ENCODE data around the gene PNMA5. TPM values are rescaled to one million over a fixed set of nuclear protein-coding genes. Genes with fewer than 3 reads are reported as not detected.
"Not testable (repeated sequence)": the region's sequence is repeated elsewhere in the genome, so short reads cannot be mapped to it uniquely, and the experiment has no call there.

The PNMA5 gene
- total and polyA plus RNA-seq, 8 donors = not detected

GRCh38 chrX:152992115-152992514, 1.8 kb downstream of the PNMA5 start:
- Histone ChIP-seq H3K36me3 (no peaks in the 10 kb centered on the region), H3K4me3 (no peak overlapping the region), H3K9me3 (no peaks in the 10 kb centered on the region), H3K4me1 (no peaks in the 10 kb centered on the region), H3K27ac (no peak overlapping the region), H3K27me3 (peaks cover 0 to 9% (median 0%) of the 10 kb centered on the region in 4 donors)
- WGBS, 2 donors = 60 to 63% methylated on average over 4 of the region's 4 CpGs
- FAIRE-seq (no peak), DNase-seq (no peak), ATAC-seq (no peak)
- no peak for TF ChIP-seq CTCF (IDR thresholded peaks at IDR 0.05)
- intact Hi-C loops (cut with DNase I) = no loop called here

GRCh38 chrX:152991123-152991522, 2.8 kb downstream of the PNMA5 start:
- FAIRE-seq (no peak), ATAC-seq (no peak), DNase-seq (no peak)
- no peak overlapping the region for H3K4me3 ChIP-seq
- no peaks in the 10 kb centered on the region for H3K36me3 ChIP-seq
- H3K27me3 ChIP-seq = peaks cover 0 to 9% (median 0%) of the 10 kb centered on the region in 4 donors
- H3K27ac ChIP-seq = no peak overlapping the region
- no peaks in the 10 kb centered on the region for H3K9me3 ChIP-seq
- intact Hi-C loops (cut with DNase I) = no loop called here
- 68 to 73% methylated on average over 5 of the region's 5 CpGs for WGBS, 2 donors
- H3K4me1 ChIP-seq = no peaks in the 10 kb centered on the region
- TF ChIP-seq CTCF (IDR thresholded peaks at IDR 0.05) = no peak

- FAIRE-seq (no peak), DNase-seq (no peak), ATAC-seq (peak in 1 of 4 donors; percentile 51)
- Histone ChIP-seq H3K36me3 (no peaks in the 10 kb centered on the region), H3K27me3 (peaks cover 0 to 9% (median 0%) of the 10 kb centered on the region in 4 donors), H3K4me3 (no peak overlapping the region), H3K9me3 (no peaks in the 10 kb centered on the region), H3K4me1 (no peaks in the 10 kb centered on the region), H3K27ac (no peak overlapping the region)
- 67 to 70% methylated on average over 8 of the region's 8 CpGs for WGBS, 2 donors
- intact Hi-C loops (cut with DNase I) = no loop called here
- no peak for TF ChIP-seq CTCF (IDR thresholded peaks at IDR 0.05)
These were observed 4.6 kb downstream of the PNMA5 start for GRCh38 chrX:152989292-152989658.

- DNase-seq (no peak), ATAC-seq (peak in 1 of 4 donors; percentile 42), FAIRE-seq (no peak)
- H3K4me3 ChIP-seq = no peak overlapping the region
- no peaks in the 10 kb centered on the region for H3K4me1 ChIP-seq
- no peak for TF ChIP-seq CTCF (IDR thresholded peaks at IDR 0.05)
- 49 to 57% methylated on average over 9 of the region's 9 CpGs for WGBS, 2 donors
- no peak overlapping the region for H3K27ac ChIP-seq
- H3K36me3 ChIP-seq = no peaks in the 10 kb centered on the region
- intact Hi-C loops (cut with DNase I) = no loop called here
- H3K27me3 ChIP-seq = peaks cover 0 to 9% (median 0%) of the 10 kb centered on the region in 4 donors
- H3K9me3 ChIP-seq = no peaks in the 10 kb centered on the region
These were observed 5.2 kb downstream of the PNMA5 start for GRCh38 chrX:152988536-152989291.

GRCh38 chrX:152987801-152988200, 6.1 kb downstream of the PNMA5 start:
- Histone ChIP-seq H3K27me3 (peaks cover 0 to 9% (median 0%) of the 10 kb centered on the region in 4 donors), H3K27ac (no peak overlapping the region), H3K36me3 (no peaks in the 10 kb centered on the region), H3K4me3 (no peak overlapping the region), H3K9me3 (no peaks in the 10 kb centered on the region), H3K4me1 (no peaks in the 10 kb centered on the region)
- DNase-seq (no peak), ATAC-seq (no peak), FAIRE-seq (no peak)
- intact Hi-C loops (cut with DNase I) = no loop called here
- no peak for TF ChIP-seq CTCF (IDR thresholded peaks at IDR 0.05)
- WGBS, 2 donors = 78 to 83% methylated on average over 7 to 8 of the region's 8 CpGs

- H3K9me3 ChIP-seq; H3K27me3 ChIP-seq; DNase-seq; intact Hi-C loops (cut with DNase I); H3K4me3 ChIP-seq; ATAC-seq; H3K36me3 ChIP-seq; H3K4me1 ChIP-seq; FAIRE-seq; H3K27ac ChIP-seq: not testable (repeated sequence)
- 60 to 92% methylated on average over 1 to 2 of the region's 10 CpGs for WGBS, 2 donors
These were observed 6.8 kb downstream of the PNMA5 start for GRCh38 chrX:152987156-152987555.

GRCh38 chrX:152985383-152985782, 8.5 kb downstream of the PNMA5 start:
- H3K4me3 ChIP-seq; H3K4me1 ChIP-seq; H3K9me3 ChIP-seq; intact Hi-C loops (cut with DNase I); H3K27ac ChIP-seq; DNase-seq; H3K36me3 ChIP-seq; FAIRE-seq; H3K27me3 ChIP-seq; ATAC-seq: not testable (repeated sequence)
- 25% methylated on average over 1 of the region's 4 CpGs; no CpG with 5 or more reads in 1 of the 2 donors for WGBS, 2 donors
